ENCODE measurements around the gene RANBP3L.

DNA sequence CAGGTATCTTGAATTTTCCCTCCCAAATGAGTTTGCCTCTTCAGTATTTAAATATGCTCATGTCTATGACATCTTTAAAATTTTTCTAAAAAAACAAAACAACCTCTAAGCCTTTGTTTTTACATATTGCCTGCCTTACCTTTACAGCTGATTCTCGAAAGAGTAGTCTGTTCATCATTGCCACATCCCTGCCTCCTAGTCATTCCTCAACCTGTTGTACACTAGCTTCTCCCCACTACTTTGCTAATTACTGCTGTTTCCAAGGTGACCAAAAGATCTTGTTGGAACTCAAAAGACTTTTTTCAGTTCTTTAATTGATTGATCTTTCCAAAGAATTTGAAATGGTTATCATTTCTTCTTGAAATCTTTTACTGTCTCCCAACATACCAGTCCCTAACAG is 58.0 kb downstream of the RANBP3L start:
- TF ChIP-seq, protein P1, sequence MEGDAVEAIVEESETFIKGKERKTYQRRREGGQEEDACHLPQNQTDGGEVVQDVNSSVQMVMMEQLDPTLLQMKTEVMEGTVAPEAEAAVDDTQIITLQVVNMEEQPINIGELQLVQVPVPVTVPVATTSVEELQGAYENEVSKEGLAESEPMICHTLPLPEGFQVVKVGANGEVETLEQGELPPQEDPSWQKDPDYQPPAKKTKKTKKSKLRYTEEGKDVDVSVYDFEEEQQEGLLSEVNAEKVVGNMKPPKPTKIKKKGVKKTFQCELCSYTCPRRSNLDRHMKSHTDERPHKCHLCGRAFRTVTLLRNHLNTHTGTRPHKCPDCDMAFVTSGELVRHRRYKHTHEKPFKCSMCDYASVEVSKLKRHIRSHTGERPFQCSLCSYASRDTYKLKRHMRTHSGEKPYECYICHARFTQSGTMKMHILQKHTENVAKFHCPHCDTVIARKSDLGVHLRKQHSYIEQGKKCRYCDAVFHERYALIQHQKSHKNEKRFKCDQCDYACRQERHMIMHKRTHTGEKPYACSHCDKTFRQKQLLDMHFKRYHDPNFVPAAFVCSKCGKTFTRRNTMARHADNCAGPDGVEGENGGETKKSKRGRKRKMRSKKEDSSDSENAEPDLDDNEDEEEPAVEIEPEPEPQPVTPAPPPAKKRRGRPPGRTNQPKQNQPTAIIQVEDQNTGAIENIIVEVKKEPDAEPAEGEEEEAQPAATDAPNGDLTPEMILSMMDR (IDR thresholded peaks at IDR 0.05), result no peak
- no peak for TF ChIP-seq POLR2A (IDR thresholded peaks at IDR 0.05)

Data from prostate gland (tissue), 2 donors.